Measurements from ENCODE around the gene OR8B12. TPM values are rescaled to one million over a fixed set of nuclear protein-coding genes. Genes with fewer than 3 reads are reported as not detected.
A peak's percentile ranks its signal among the peaks of the same experiment; 100 is the strongest.

The OR8B12 gene
- polyA plus RNA-seq, 3 donors = not detected

- Histone ChIP-seq H2AFZ (ENCODE audit: insufficient read depth, low read depth, low read length, poor library complexity, severe bottlenecking) (no peak overlapping the region), H3K9ac (ENCODE audit: insufficient read depth, low read length, poor library complexity, severe bottlenecking) (no peak overlapping the region), H3K27ac (ENCODE audit: low read depth in 1 of 2, low read length in 2 of 2) (no peak overlapping the region), H3K79me2 (ENCODE audit: insufficient read depth, low read length) (no peaks in the 10 kb centered on the region), H3K27me3 (ENCODE audit: control insufficient read depth in 2 of 2, insufficient read depth in 2 of 2, low read length in 2 of 2) (no peaks in the 10 kb centered on the region), H3K36me3 (replicated peaks in 1 of 2; ENCODE audit: control insufficient read depth in 1 of 2, insufficient read depth in 2 of 2, low read length in 2 of 2) (no peaks in the 10 kb centered on the region), H3K4me2 (replicated peaks; ENCODE audit: extremely low read depth, low read length, poor library complexity, severe bottlenecking) (no peak overlapping the region), H3K9me3 (replicated peaks in 1 of 2; ENCODE audit: control insufficient read depth in 1 of 2, insufficient read depth in 1 of 2, low read length in 2 of 2) (no peaks in the 10 kb centered on the region), H3K4me1 (ENCODE audit: control insufficient read depth in 1 of 2, insufficient read depth in 2 of 2, low read length in 2 of 2) (no peaks in the 10 kb centered on the region), H4K20me1 (ENCODE audit: insufficient read depth, low read length) (no peaks in the 10 kb centered on the region), H3K4me3 (replicated peaks in 1 of 3; ENCODE audit: low read depth in 2 of 3, low read length in 3 of 3) (no peak overlapping the region)
- 100% methylated on average over 2 of the region's 4 CpGs for WGBS (ENCODE audit: insufficient coverage)
- no peaks in the 10 kb centered on the region for H3K4me1 Mint-ChIP-seq
- H3K9me3 Mint-ChIP-seq = no peaks in the 10 kb centered on the region
- H3K4me3 Mint-ChIP-seq = no peak overlapping the region
- TF ChIP-seq CTCF (IDR thresholded peaks at IDR 0.05) = no peak
- H3K27ac Mint-ChIP-seq = peak overlapping the region in 1 of 7 donors; percentile 41
- peaks cover 5 to 7% (median 6%) of the 10 kb centered on the region in 3 donors for H3K27me3 Mint-ChIP-seq (ENCODE audit: low read depth in 3 of 3)
- DNase-seq = no peak
- intact Hi-C loops (cut with micrococcal nuclease) = loop anchor here (5.0 to 10.0 kb wide), 3 partner anchors 160 to 510 kb away; partner anchors contain the start of gene OR8B4 (in 2 of the 2)
- no peaks in the 10 kb centered on the region for H3K36me3 Mint-ChIP-seq
Observed at GRCh38 chr11:124584681-124585372, 41.4 kb upstream of the OR8B12 start.

GRCh38 chr11:124583781-124584180, 40.3 kb upstream of the OR8B12 start:
- no peaks in the 10 kb centered on the region for H4K20me1 ChIP-seq (ENCODE audit: insufficient read depth, low read length)
- no peak overlapping the region for H2AFZ ChIP-seq (ENCODE audit: insufficient read depth, low read depth, low read length, poor library complexity, severe bottlenecking)
- DNase-seq = no peak
- no peak overlapping the region for H3K4me2 ChIP-seq (replicated peaks; ENCODE audit: extremely low read depth, low read length, poor library complexity, severe bottlenecking)
- H3K9ac ChIP-seq (ENCODE audit: insufficient read depth, low read length, poor library complexity, severe bottlenecking) = no peak overlapping the region
- TF ChIP-seq CTCF (IDR thresholded peaks at IDR 0.05) = no peak
- H3K4me3 Mint-ChIP-seq = no peak overlapping the region
- H3K27ac ChIP-seq (ENCODE audit: low read depth in 1 of 2, low read length in 2 of 2) = no peak overlapping the region
- H3K36me3 ChIP-seq (replicated peaks in 1 of 2; ENCODE audit: control insufficient read depth in 1 of 2, insufficient read depth in 2 of 2, low read length in 2 of 2) = no peaks in the 10 kb centered on the region
- H3K79me2 ChIP-seq (ENCODE audit: insufficient read depth, low read length) = no peaks in the 10 kb centered on the region
- no peaks in the 10 kb centered on the region for H3K27me3 ChIP-seq (ENCODE audit: control insufficient read depth in 2 of 2, insufficient read depth in 2 of 2, low read length in 2 of 2)
- no peaks in the 10 kb centered on the region for H3K9me3 ChIP-seq (replicated peaks in 1 of 2; ENCODE audit: control insufficient read depth in 1 of 2, insufficient read depth in 1 of 2, low read length in 2 of 2)
- H3K4me3 ChIP-seq (replicated peaks in 1 of 3; ENCODE audit: low read depth in 2 of 3, low read length in 3 of 3) = no peak overlapping the region
- WGBS (ENCODE audit: insufficient coverage) = 96% methylated on average over 8 of the region's 8 CpGs
- peaks cover 4 to 6% (median 5%) of the 10 kb centered on the region in 3 donors for H3K27me3 Mint-ChIP-seq (ENCODE audit: low read depth in 3 of 3)
- no peaks in the 10 kb centered on the region for H3K4me1 Mint-ChIP-seq
- intact Hi-C loops (cut with micrococcal nuclease) = loop anchor here (10.0 kb wide), 2 partner anchors 159 to 509 kb away; partner anchors contain the start of gene OR8B4 (in 1 of the 2)
- H3K9me3 Mint-ChIP-seq = no peaks in the 10 kb centered on the region
- no peaks in the 10 kb centered on the region for H3K4me1 ChIP-seq (ENCODE audit: control insufficient read depth in 1 of 2, insufficient read depth in 2 of 2, low read length in 2 of 2)
- no peak overlapping the region for H3K27ac Mint-ChIP-seq
- no peaks in the 10 kb centered on the region for H3K36me3 Mint-ChIP-seq

Data from CD14-positive monocyte (primary cell).